Ishikawa (cell line): ENCODE data around the gene FUBP1.

Experiments
- CEBPB ChIP-seq: IDR thresholded peaks from 2 replicates; pipeline ENCODE4 v1.6.1; 2012
- CREB1 ChIP-seq: IDR thresholded peaks from 2 replicates; pipeline ENCODE4 v1.6.1; 2012; ENCODE audit warnings: low read depth
- EGR1 ChIP-seq: IDR thresholded peaks from 2 replicates; pipeline ENCODE4 v1.6.1; 2012
- EP300 ChIP-seq: IDR thresholded peaks from 2 replicates; pipeline ENCODE4 v1.6.1; 2012; ENCODE audit warnings: borderline replicate concordance
- FOXM1 ChIP-seq: IDR thresholded peaks from 2 replicates; pipeline ENCODE4 v1.6.1; 2012; ENCODE audit warnings: low read depth, borderline replicate concordance
- NFIC ChIP-seq: IDR thresholded peaks from 2 replicates; pipeline ENCODE4 v1.6.1; 2012
- RAD21 ChIP-seq: IDR thresholded peaks from 2 replicates; pipeline ENCODE4 v1.6.1; 2012; ENCODE audit warnings: low read depth
- TAF1 ChIP-seq: IDR thresholded peaks from 2 replicates; pipeline ENCODE4 v1.6.1; 2012; ENCODE audit warnings: low read depth, mild to moderate bottlenecking
- TCF12 ChIP-seq: IDR thresholded peaks from 2 replicates; pipeline ENCODE4 v1.6.1; 2012; ENCODE audit warnings: low read depth
- TEAD4 ChIP-seq: IDR thresholded peaks from 2 replicates; pipeline ENCODE4 v1.6.1; 2012
- YY1 ChIP-seq: IDR thresholded peaks from 2 replicates; pipeline ENCODE4 v1.6.1; 2012; ENCODE audit warnings: low read depth
- ZBTB7A ChIP-seq: IDR thresholded peaks from 2 replicates; pipeline ENCODE4 v1.6.1; 2012; ENCODE audit warnings: low read depth
- TF ChIP-seq, protein P1 (sequence below): IDR thresholded peaks from 2 replicates; pipeline ENCODE4 v1.6.1; 2012
- TF ChIP-seq, protein P2 (sequence below): IDR thresholded peaks from 2 replicates; pipeline ENCODE4 v1.6.1; 2012; ENCODE audit warnings: low read depth, mild to moderate bottlenecking
- TF ChIP-seq, protein P3 (sequence below): IDR thresholded peaks from 2 replicates; pipeline ENCODE4 v1.6.1; 2012

The FUBP1 gene

DNA sequence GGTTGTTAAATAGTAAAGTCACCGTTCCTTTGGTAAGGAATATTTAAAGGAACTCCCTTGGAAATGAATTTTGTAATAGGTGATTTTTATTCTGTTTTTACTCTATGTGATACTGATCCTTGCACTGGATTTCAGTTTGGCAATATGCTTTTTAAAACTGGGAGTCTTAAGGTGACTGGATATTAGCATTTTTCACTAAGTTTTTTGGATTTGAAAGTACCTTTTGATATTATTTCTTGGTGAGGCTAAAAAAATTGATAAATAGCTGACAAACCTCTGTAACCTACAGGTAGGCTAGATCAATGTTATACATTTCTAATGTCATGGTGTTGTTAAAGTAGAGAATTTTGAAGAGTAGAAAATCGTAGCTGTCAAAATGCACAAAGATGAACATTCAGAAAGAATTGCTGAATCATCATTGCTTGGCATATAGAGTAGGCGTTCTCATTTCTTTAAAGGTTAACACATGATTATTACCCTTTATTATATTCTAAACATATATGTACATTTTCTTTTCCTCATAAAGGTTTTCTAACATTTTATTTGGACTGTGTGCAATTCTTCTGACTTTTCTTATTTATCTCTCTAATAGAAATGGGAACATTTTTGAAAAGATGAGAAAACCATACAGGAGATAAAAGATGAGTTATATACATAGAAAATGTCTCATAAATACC, 24.3 kb upstream of the FUBP1 start:
- TF ChIP-seq, protein P1, sequence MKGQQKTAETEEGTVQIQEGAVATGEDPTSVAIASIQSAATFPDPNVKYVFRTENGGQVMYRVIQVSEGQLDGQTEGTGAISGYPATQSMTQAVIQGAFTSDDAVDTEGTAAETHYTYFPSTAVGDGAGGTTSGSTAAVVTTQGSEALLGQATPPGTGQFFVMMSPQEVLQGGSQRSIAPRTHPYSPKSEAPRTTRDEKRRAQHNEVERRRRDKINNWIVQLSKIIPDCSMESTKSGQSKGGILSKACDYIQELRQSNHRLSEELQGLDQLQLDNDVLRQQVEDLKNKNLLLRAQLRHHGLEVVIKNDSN: no peak
- TF ChIP-seq, protein P2, sequence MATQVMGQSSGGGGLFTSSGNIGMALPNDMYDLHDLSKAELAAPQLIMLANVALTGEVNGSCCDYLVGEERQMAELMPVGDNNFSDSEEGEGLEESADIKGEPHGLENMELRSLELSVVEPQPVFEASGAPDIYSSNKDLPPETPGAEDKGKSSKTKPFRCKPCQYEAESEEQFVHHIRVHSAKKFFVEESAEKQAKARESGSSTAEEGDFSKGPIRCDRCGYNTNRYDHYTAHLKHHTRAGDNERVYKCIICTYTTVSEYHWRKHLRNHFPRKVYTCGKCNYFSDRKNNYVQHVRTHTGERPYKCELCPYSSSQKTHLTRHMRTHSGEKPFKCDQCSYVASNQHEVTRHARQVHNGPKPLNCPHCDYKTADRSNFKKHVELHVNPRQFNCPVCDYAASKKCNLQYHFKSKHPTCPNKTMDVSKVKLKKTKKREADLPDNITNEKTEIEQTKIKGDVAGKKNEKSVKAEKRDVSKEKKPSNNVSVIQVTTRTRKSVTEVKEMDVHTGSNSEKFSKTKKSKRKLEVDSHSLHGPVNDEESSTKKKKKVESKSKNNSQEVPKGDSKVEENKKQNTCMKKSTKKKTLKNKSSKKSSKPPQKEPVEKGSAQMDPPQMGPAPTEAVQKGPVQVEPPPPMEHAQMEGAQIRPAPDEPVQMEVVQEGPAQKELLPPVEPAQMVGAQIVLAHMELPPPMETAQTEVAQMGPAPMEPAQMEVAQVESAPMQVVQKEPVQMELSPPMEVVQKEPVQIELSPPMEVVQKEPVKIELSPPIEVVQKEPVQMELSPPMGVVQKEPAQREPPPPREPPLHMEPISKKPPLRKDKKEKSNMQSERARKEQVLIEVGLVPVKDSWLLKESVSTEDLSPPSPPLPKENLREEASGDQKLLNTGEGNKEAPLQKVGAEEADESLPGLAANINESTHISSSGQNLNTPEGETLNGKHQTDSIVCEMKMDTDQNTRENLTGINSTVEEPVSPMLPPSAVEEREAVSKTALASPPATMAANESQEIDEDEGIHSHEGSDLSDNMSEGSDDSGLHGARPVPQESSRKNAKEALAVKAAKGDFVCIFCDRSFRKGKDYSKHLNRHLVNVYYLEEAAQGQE: no peak
- no peak for TF ChIP-seq FOXM1
- TF ChIP-seq CREB1: no peak
- no peak for TF ChIP-seq CEBPB
- no peak for TF ChIP-seq NFIC
- no peak for TF ChIP-seq YY1
- no peak for TF ChIP-seq RAD21
- TF ChIP-seq TEAD4: no peak

DNA sequence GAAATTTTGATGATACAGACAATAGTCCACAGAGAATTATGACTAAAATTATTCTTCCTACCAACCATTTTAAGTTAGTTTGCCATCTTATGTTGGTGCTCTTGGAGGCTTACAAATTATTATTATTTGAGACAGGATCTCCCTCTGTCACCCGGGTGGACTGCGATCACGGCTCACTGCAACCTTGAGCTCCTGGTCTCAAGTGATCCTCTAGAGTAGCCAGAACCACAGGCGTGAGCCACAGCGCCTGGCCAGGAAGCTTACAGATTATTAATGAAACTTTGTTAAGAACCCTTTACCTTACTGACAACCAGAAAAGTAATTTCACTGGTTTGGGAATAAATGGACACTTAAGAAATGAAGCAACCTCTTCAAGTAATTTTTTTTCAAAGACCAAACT, 17.9 kb upstream of the FUBP1 start:
- TF ChIP-seq, protein P3, sequence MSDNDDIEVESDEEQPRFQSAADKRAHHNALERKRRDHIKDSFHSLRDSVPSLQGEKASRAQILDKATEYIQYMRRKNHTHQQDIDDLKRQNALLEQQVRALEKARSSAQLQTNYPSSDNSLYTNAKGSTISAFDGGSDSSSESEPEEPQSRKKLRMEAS: no peak
- TF ChIP-seq CREB1: no peak
- TF ChIP-seq, protein P2: no peak
- no peak for TF ChIP-seq ZBTB7A
- TF ChIP-seq TEAD4: no peak
- TF ChIP-seq RAD21: no peak
- no peak for TF ChIP-seq CEBPB
- no peak for TF ChIP-seq TAF1
- no peak for TF ChIP-seq EP300
- no peak for TF ChIP-seq NFIC
- TF ChIP-seq EGR1: no peak
- TF ChIP-seq TCF12: no peak
- TF ChIP-seq FOXM1: no peak
- TF ChIP-seq YY1: no peak
- TF ChIP-seq, protein P1: no peak

DNA sequence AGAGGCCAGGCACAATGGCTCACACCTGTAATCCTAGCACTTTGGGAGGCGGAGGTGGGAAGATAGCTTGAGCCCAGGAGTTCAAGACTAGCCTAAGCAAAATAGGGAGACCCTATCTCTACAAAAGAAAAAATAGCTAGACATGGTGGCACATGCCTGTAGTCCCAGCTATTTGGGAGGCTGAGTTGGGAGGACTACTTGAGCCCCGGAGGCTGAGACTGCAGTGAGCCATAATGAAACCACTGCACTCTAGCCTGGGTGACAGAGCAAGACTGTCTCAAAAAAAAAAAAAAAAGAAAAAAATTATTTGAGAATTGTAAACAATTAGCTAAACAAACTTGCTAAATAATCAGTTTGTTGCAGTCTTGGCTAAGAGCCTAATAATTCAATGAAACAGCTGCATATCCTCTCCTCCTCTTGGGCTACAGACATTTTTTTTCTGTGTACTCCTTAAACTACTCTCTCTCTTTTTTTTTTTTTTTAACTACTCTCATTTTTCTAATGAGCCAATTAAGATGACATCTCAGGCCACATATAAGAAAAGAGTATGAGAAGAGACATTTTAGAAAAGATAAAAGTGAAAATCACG, 15.3 kb upstream of the FUBP1 start:
- TF ChIP-seq TEAD4 (no peak), YY1 (no peak), TAF1 (no peak), NFIC (no peak), EP300 (no peak), RAD21 (no peak), ZBTB7A (no peak), EGR1 (no peak), CEBPB (no peak), FOXM1 (no peak), TCF12 (no peak)
- TF ChIP-seq, protein P1: no peak
- TF ChIP-seq, protein P3: no peak
- TF ChIP-seq, protein P2: no peak

DNA sequence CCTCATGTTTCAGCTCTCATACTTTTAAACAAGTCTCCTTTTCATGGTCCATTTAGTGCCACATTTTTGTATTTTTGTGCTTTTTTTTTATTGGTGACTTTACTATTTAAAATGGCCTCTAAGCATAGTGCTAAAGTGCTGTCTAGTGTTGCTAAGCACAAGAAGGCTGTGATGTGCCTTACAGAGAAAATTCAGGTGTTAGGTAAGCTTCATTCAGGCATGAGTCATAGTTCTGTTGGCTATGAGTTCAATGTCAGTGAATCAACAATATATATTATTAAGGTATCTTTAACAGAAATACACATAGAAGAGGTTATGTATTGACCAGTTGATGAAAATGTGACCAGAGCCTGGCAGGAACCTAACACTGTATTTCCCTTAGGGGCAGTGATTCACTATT, 12.8 kb upstream of the FUBP1 start:
- TF ChIP-seq CREB1: no peak
- TF ChIP-seq, protein P1: no peak
- TF ChIP-seq, protein P2: no peak
- no peak for TF ChIP-seq TEAD4
- no peak for TF ChIP-seq TAF1
- no peak for TF ChIP-seq YY1
- no peak for TF ChIP-seq RAD21
- TF ChIP-seq FOXM1: no peak
- no peak for TF ChIP-seq ZBTB7A
- TF ChIP-seq EGR1: no peak
- TF ChIP-seq NFIC: no peak
- no peak for TF ChIP-seq TCF12
- TF ChIP-seq, protein P3: no peak
- TF ChIP-seq CEBPB: no peak
- no peak for TF ChIP-seq EP300
